Vagina (tissue), 2 donors: Measurements from ENCODE around the gene IGSF23.

Source experiments
- POLR2AphosphoS5 ChIP-seq, 2 donors: sonication (generic); formaldehyde crosslinking; IDR thresholded peaks; one replicate each; pipeline ENCODE4 v1.9.0; 2017; ENCODE audit warnings: antibody characterized with exemption in 2 of 2, mild to moderate bottlenecking in 2 of 2, low read depth in 1 of 2; ENCODE audit not compliant: insufficient read depth in 1 of 2
- TF ChIP-seq, protein P1 (sequence below), 3 experiments: fragments of 450-650 bp in 2 of 3; fragments of 200-600 bp in 1 of 3; sonication (generic) in 1 of 3; IDR thresholded peaks; one replicate each; pipeline ENCODE4 v1.5.1; 2017 to 2019; ENCODE audit warnings: antibody characterized with exemption in 3 of 3, mild to moderate bottlenecking in 2 of 3, moderate library complexity in 2 of 3

DNA sequence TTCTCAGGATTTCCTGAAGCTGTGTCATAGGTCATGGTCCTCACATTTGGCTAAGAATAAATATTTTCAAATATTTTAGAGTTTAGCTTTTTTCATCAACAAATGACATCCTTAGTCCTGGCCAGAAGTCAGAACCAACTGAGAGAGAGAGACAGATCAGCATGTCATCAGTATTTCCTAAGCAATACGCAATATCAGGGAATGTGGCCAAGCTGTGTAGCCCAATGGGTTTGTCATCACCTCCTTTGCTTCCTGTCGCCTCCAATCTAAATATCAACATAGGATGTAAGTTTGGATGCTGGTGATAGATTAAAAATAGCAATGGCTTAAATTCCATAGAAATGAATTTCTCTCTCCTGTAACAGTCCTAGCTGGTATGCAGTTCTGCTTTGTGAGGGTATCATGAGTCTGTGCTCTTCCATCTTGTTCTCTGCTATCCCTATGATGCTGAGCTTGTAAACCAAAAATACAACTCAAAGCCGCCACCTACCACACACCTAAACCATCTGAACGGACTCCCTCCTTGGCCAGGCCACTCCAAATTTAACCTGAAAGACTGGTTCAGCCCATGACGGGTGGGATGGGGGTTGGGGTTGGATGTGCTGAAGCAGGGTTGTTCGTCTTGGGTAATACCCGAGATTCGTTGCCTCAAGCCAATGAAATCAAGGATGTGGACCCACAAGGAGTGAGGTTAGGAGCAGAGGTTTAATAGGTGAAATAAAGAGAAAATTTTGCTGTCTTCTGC, 10.0 kb upstream of the IGSF23 start:
- no peak for TF ChIP-seq POLR2AphosphoS5 (IDR thresholded peaks at IDR 0.05; ENCODE audit: insufficient read depth in 1 of 2, low read depth in 1 of 2)
- TF ChIP-seq, protein P1, sequence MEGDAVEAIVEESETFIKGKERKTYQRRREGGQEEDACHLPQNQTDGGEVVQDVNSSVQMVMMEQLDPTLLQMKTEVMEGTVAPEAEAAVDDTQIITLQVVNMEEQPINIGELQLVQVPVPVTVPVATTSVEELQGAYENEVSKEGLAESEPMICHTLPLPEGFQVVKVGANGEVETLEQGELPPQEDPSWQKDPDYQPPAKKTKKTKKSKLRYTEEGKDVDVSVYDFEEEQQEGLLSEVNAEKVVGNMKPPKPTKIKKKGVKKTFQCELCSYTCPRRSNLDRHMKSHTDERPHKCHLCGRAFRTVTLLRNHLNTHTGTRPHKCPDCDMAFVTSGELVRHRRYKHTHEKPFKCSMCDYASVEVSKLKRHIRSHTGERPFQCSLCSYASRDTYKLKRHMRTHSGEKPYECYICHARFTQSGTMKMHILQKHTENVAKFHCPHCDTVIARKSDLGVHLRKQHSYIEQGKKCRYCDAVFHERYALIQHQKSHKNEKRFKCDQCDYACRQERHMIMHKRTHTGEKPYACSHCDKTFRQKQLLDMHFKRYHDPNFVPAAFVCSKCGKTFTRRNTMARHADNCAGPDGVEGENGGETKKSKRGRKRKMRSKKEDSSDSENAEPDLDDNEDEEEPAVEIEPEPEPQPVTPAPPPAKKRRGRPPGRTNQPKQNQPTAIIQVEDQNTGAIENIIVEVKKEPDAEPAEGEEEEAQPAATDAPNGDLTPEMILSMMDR (IDR thresholded peaks at IDR 0.05): no peak
